SK-N-SH (cell line): Measurements from ENCODE around the gene COX5A. TPM values are rescaled to one million over a fixed set of nuclear protein-coding genes. Genes with fewer than 3 reads are reported as not detected.

Experiments
- CTCF ChIA-PET: fragments of 300-600, 350-600 bp; formaldehyde crosslinking; extraction: SDS; loops from one replicate; lab custom pipeline; 2021; lab: Yijun Ruan, JAX
- POLR2A ChIA-PET: fragments of 350-600 bp; sonication (Branson Sonifier 250); formaldehyde crosslinking; extraction: SDS; loops from one replicate; lab custom pipeline; 2020; ENCODE audit warnings: antibody characterized with exemption, inconsistent platforms; lab: Yijun Ruan, JAX
- DNase-seq: peaks from one replicate; pipeline ENCODE4 v3.0.0; 2012
- H2AFZ ChIP-seq: fragments of 200-600 bp; sonication (generic); 2 replicates; pipeline ENCODE4 v1.8.1; 2016; ENCODE audit warnings: antibody characterized with exemption, mild to moderate bottlenecking, low read depth
- H3F3A ChIP-seq: fragments of 200-600 bp; sonication (generic); replicated peaks from 2 replicates; pipeline ENCODE3; 2016; ENCODE audit warnings: antibody characterized with exemption, mild to moderate bottlenecking; ENCODE audit not compliant: insufficient read depth
- H3K27ac ChIP-seq, 2 experiments: fragments of 200-500 bp in 1 of 2; fragments of 200-600 bp in 1 of 2; sonication (Bioruptor generic) in 1 of 2; sonication (generic), shearing (Covaris generic) in 1 of 2; 2 replicates each; pipeline versions ENCODE4 v1.5.1 to v1.6.1; 2014 to 2016; ENCODE audit warnings: low read depth in 2 of 2, inconsistent platforms in 1 of 2, low read length in 1 of 2, mild to moderate bottlenecking in 1 of 2, mixed read lengths in 1 of 2
- H3K27me3 ChIP-seq: fragments of 200-600 bp; sonication (generic), shearing (Covaris generic); 2 replicates; pipeline ENCODE4 v1.6.1; 2016; ENCODE audit warnings: mixed run types; ENCODE audit not compliant: insufficient read depth
- H3K36me3 ChIP-seq, 2 experiments: fragments of 200-500 bp in 1 of 2; fragments of 200-600 bp in 1 of 2; sonication (Bioruptor generic) in 1 of 2; sonication (generic) in 1 of 2; replicated peaks in 1 of 2; 2 replicates each; pipeline versions ENCODE3 to v1.5.1; 2014 to 2016; ENCODE audit warnings: low read length in 1 of 2, mild to moderate bottlenecking in 1 of 2; ENCODE audit not compliant: insufficient read depth in 2 of 2, control insufficient read depth in 1 of 2
- H3K4me1 ChIP-seq, 2 experiments: fragments of 200-500 bp in 1 of 2; fragments of 200-600 bp in 1 of 2; sonication (Bioruptor generic) in 1 of 2; sonication (generic), shearing (Covaris generic) in 1 of 2; 2 replicates each; pipeline versions ENCODE4 v1.5.1 to v1.6.1; 2014 to 2016; ENCODE audit warnings: low read depth in 1 of 2, low read length in 1 of 2, mixed run types in 1 of 2; ENCODE audit not compliant: insufficient read depth in 2 of 2, control insufficient read depth in 1 of 2
- H3K4me2 ChIP-seq: fragments of 200-600 bp; sonication (generic), shearing (Covaris generic); 2 replicates; pipeline ENCODE4 v1.6.1; 2017; ENCODE audit warnings: mixed run types
- H3K4me3 ChIP-seq, 2 experiments: fragments of 200-500 bp in 1 of 2; fragments of 200-600 bp in 1 of 2; sonication (Bioruptor generic) in 1 of 2; sonication (generic), shearing (Covaris generic) in 1 of 2; 2 replicates each; pipeline versions ENCODE4 v1.5.1 to v1.8.1; 2014 to 2016; ENCODE audit warnings: low read depth in 2 of 2, inconsistent platforms in 1 of 2, low read length in 1 of 2, mild to moderate bottlenecking in 1 of 2, mixed read lengths in 1 of 2, moderate library complexity in 1 of 2
- H3K79me2 ChIP-seq: fragments of 200-600 bp; sonication (generic); 2 replicates; pipeline ENCODE4 v1.8.1; 2017; ENCODE audit warnings: mild to moderate bottlenecking; ENCODE audit not compliant: insufficient read depth
- H3K9ac ChIP-seq: fragments of 200-600 bp; sonication (generic); 2 replicates; pipeline ENCODE4 v1.6.1; 2017; ENCODE audit warnings: mixed run types
- H3K9me2 ChIP-seq: fragments of 200-600 bp; sonication (generic); 2 replicates; pipeline ENCODE4 v1.6.1; 2017; ENCODE audit warnings: mixed run types
- H3K9me3 ChIP-seq: fragments of 200-600 bp; sonication (generic); 2 replicates; pipeline ENCODE4 v1.6.1; 2017; ENCODE audit warnings: mixed run types, mild to moderate bottlenecking, moderate library complexity
- H4K20me1 ChIP-seq: fragments of 200-600 bp; sonication (generic); 2 replicates; pipeline ENCODE4 v1.6.1; 2017; ENCODE audit warnings: mild to moderate bottlenecking, mixed run types; ENCODE audit not compliant: insufficient read depth
- EZH2phosphoT487 ChIP-seq: fragments of 200-600 bp; sonication (generic); IDR thresholded peaks from 2 replicates; pipeline ENCODE4 v1.6.1; 2017; ENCODE audit warnings: low read depth, mixed run types, mild to moderate bottlenecking, antibody characterized with exemption, moderate library complexity, borderline replicate concordance
- FOSL2 ChIP-seq: IDR thresholded peaks from 2 replicates; pipeline ENCODE4 v1.4.0; 2012; ENCODE audit warnings: low read depth, mild to moderate bottlenecking, moderate library complexity, borderline replicate concordance
- JUND ChIP-seq: IDR thresholded peaks from 2 replicates; pipeline ENCODE4 v1.4.0; 2012
- MEF2A ChIP-seq: IDR thresholded peaks from 2 replicates; pipeline ENCODE4 v1.4.0; 2012; ENCODE audit warnings: low read depth, borderline replicate concordance
- POLR2AphosphoS5 ChIP-seq: IDR thresholded peaks from 2 replicates; pipeline ENCODE4 v1.6.1; 2012; ENCODE audit warnings: low read depth, low read length
- RCOR1 ChIP-seq: fragments of 150-350 bp; IDR thresholded peaks from 2 replicates; pipeline ENCODE4 v1.6.1; 2017; ENCODE audit warnings: antibody characterized with exemption, low read length
- REST ChIP-seq: IDR thresholded peaks from 2 replicates; pipeline ENCODE4 v1.6.1; 2012; ENCODE audit warnings: mild to moderate bottlenecking, low read depth, low read length, moderate library complexity
- RXRA ChIP-seq: IDR thresholded peaks from 2 replicates; pipeline ENCODE4 v1.4.0; 2012; ENCODE audit warnings: low read depth, mild to moderate bottlenecking, borderline replicate concordance
- TEAD4 ChIP-seq: IDR thresholded peaks from 2 replicates; pipeline ENCODE4 v1.4.0; 2012; ENCODE audit warnings: mild to moderate bottlenecking, borderline replicate concordance; ENCODE audit not compliant: insufficient read depth
- WGBS: methylation state at CpG from one replicate; pipeline ENCODE4 v1.1.6; 2017; ENCODE audit warnings: low lambda C conversion rate; 5-methylcytosine and 5-hydroxymethylcytosine counted together
- polyA plus RNA-seq, 3 experiments: library from polyadenylated mRNA; depleted of rRNA; stranded (reverse); fragments of >200 nt; gene quantifications; 2 replicates each; pipeline ENCODE4 v1.2.3, GENCODE V29; 2012
- TF ChIP-seq, protein P1 (sequence below): IDR thresholded peaks from 2 replicates; pipeline ENCODE4 v1.4.0; 2012; ENCODE audit warnings: low read depth, borderline replicate concordance

Gene COX5A
- polyA plus RNA-seq, 1 of the 3 experiments (the other 2 are of a cell fraction): 158 TPM

- no peaks in the 10 kb centered on the region for H3K9me3 ChIP-seq
- TF ChIP-seq REST: no peak
- TF ChIP-seq RCOR1: no peak
- TF ChIP-seq POLR2AphosphoS5: peak; percentile 36; the same call in 1 of the 2 replicates
- TF ChIP-seq FOSL2: no peak
- no peak for TF ChIP-seq JUND
- TF ChIP-seq, all 33 proteins: peak for 1
- Histone ChIP-seq H2AFZ (no peak overlapping the region), H3K4me3 (no peak overlapping the region), H3K4me2 (no peak overlapping the region), H3K27ac (peak overlapping the region in 1 of 2 experiments; percentile 23; a peak in 1 of 4 replicates), H3K9me2 (no peaks in the 10 kb centered on the region), H3K79me2 (peaks cover 4% of the 10 kb centered on the region; the same call in 1 of the 2 replicates), H3F3A (peaks cover 10% of the 10 kb centered on the region), H4K20me1 (no peaks in the 10 kb centered on the region; the same call in 1 of the 2 replicates), H3K4me1 (peaks cover 3 to 7% of the 10 kb centered on the region in 2 experiments; a peak in 2 of 4 replicates), H3K27me3 (no peaks in the 10 kb centered on the region), H3K36me3 (peaks cover 30 to 52% of the 10 kb centered on the region in 2 experiments), H3K9ac (no peak overlapping the region)
- ChIA-PET CTCF (interaction anchor here (1.4 to 5.5 kb wide), 2 partner anchors 53 to 127 kb away, joined by 4 to 29 read pairs; no protein-coding TSS in a partner anchor), POLR2A (interaction anchor here (0.9 to 3.2 kb wide), 7 partner anchors 8 to 125 kb away, joined by 3 to 17 read pairs (median 5); partner anchors contain the start of genes FAM219B, MPI and RPP25)
- no peak for DNase-seq
- 94% methylated on average over 6 of the region's 6 CpGs for WGBS
Measured at GRCh38 chr15:74897300-74897701, 40.6 kb downstream of the COX5A start.

DNA sequence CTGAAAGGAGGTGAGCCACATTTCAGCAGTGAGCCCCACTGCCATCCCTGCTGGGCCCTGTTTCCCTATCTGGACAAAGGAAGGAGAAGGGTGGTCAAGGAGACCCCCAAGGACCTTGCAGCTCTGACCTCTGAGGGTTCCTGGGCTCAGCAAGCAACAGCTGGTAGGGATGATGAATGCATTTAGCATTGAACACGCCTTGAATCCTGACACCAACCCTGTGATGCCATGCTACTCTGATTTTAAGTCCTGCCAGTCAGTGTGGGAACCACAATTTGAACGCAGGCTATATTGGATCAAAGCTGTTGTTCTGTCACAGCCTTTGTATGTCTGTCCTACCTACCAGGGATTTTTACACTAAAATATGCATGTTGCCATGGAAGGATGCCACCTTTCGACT lies 41.6 kb downstream of the COX5A start:
- POLR2A ChIA-PET: interaction anchor here (0.6 to 3.2 kb wide), 4 partner anchors 9 to 124 kb away, joined by 3 to 17 read pairs (median 6); partner anchors contain the start of gene FAM219B

More for the DNA sequence above, 41.6 kb downstream of the COX5A start:
- peaks cover 3% of the 10 kb centered on the region; the same call in 1 of the 2 replicates for H3K79me2 ChIP-seq
- no peaks in the 10 kb centered on the region for H3K27me3 ChIP-seq
- WGBS: 94% methylated on average over 3 of the region's 3 CpGs
- no peaks in the 10 kb centered on the region for H4K20me1 ChIP-seq
- H3K4me1 ChIP-seq: peaks cover under 1 to 2% of the 10 kb centered on the region in 2 experiments; a peak in 2 of 4 replicates
- H3K4me2 ChIP-seq: no peak overlapping the region
- CTCF ChIA-PET: interaction anchor here (0.8 to 5.5 kb wide), 6 partner anchors 10 to 261 kb away, joined by 3 to 29 read pairs (median 3); partner anchors contain the start of gene FAM219B
- H3K27ac ChIP-seq: no peak overlapping the region
- no peak for TF ChIP-seq TEAD4
- TF ChIP-seq RXRA: no peak
- TF ChIP-seq POLR2AphosphoS5: no peak
- no peak for TF ChIP-seq EZH2phosphoT487
- TF ChIP-seq RCOR1: no peak
- TF ChIP-seq JUND: no peak
- TF ChIP-seq, protein P1, sequence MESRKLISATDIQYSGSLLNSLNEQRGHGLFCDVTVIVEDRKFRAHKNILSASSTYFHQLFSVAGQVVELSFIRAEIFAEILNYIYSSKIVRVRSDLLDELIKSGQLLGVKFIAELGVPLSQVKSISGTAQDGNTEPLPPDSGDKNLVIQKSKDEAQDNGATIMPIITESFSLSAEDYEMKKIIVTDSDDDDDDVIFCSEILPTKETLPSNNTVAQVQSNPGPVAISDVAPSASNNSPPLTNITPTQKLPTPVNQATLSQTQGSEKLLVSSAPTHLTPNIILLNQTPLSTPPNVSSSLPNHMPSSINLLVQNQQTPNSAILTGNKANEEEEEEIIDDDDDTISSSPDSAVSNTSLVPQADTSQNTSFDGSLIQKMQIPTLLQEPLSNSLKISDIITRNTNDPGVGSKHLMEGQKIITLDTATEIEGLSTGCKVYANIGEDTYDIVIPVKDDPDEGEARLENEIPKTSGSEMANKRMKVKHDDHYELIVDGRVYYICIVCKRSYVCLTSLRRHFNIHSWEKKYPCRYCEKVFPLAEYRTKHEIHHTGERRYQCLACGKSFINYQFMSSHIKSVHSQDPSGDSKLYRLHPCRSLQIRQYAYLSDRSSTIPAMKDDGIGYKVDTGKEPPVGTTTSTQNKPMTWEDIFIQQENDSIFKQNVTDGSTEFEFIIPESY: no peak
- no peak for TF ChIP-seq MEF2A
- no peak overlapping the region for H3K9ac ChIP-seq
- H2AFZ ChIP-seq: no peak overlapping the region
- no peaks in the 10 kb centered on the region for H3K9me3 ChIP-seq
- no peaks in the 10 kb centered on the region for H3K9me2 ChIP-seq
- H3F3A ChIP-seq: peaks cover 3% of the 10 kb centered on the region
- no peak for DNase-seq
- H3K36me3 ChIP-seq: peaks cover 29 to 45% of the 10 kb centered on the region in 2 experiments
- H3K4me3 ChIP-seq: no peak overlapping the region
